ENCODE data around the gene RNASEH2B.

Gene RNASEH2B

GRCh38 chr13:51000061-51000460 is 90.5 kb downstream of the RNASEH2B start:
- DNase-seq = no peak

- peak; percentile 91 for DNase-seq
These were observed 91.1 kb downstream of the RNASEH2B start for GRCh38 chr13:51000571-51001260.

GRCh38 chr13:51001335-51001734 is 91.7 kb downstream of the RNASEH2B start:
- no peak for DNase-seq

- DNase-seq = no peak
These were observed 93.1 kb downstream of the RNASEH2B start for GRCh38 chr13:51002736-51003135.

- no peak for DNase-seq
These were observed 94.1 kb downstream of the RNASEH2B start for GRCh38 chr13:51003642-51004041.

GRCh38 chr13:51004111-51004865 is 94.7 kb downstream of the RNASEH2B start:
- no peak for DNase-seq

GRCh38 chr13:51004918-51005460 is 95.4 kb downstream of the RNASEH2B start:
- DNase-seq = no peak

GRCh38 chr13:51005566-51005965 is 96.0 kb downstream of the RNASEH2B start:
- DNase-seq = no peak
